ENCODE results near the gene DIP2C.
"Not testable (repeated sequence)": the region's sequence is repeated elsewhere in the genome, so short reads cannot be mapped to it uniquely, and the experiment has no call there.

The DIP2C gene

DNA sequence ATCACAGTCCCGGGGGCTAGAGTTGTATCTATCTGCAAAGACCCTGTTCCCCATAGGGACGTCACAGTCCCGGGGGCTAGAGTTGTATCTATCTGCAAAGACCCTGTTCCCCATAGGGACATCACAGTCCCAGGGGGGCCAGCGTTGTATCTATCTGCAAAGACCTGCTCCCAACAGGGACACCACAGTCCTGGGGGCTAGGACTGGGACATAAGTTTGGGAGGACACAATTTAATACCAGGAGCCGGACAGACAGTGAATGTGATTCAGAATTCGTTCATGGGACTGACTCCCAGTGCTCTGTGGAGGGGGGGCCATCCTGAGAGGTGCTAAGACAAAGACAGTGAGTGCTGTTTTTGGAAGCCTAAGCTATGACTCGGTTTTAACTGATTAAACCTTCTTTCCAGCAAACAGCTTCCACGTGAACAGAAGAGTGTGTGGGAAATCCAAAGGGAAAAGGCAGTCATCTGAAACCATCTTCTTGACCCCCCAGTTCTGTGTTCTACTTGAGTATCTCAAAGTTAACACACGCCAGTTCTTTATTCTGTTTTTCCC is 153.0 kb downstream of the DIP2C start:
- Mint-ChIP-seq H3K4me1 (ENCODE audit: low read depth) (peaks cover 2% of the 10 kb centered on the region), H3K9me3 (no peaks in the 10 kb centered on the region), H3K4me3 (no peak overlapping the region), H3K27me3 (peaks cover 41% of the 10 kb centered on the region), H3K27ac (no peak overlapping the region), H3K36me3 (ENCODE audit: low read depth) (no peaks in the 10 kb centered on the region)
- no peak for DNase-seq

DNA sequence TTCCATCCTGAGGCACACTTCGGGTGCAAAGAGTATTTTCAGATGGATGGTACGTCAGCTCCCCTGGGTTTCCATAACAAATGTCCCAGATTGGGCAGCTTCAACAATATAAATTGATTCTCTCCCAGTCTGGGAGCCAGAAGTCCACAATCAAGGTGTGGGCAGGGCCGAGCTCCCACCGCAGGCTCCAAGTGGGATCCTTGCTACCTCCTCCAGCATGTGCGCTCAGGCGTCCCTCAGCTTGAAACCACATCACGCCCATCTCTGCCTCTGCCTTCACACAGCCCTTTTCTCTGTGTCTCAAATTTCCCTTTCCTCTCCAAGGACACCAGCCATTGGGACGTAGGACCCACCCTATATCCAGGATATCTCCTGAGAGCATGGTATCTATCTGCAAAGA is 153.5 kb downstream of the DIP2C start:
- Mint-ChIP-seq H3K27ac (no peak overlapping the region), H3K27me3 (peaks cover 36% of the 10 kb centered on the region), H3K4me1 (ENCODE audit: low read depth) (peaks cover 2% of the 10 kb centered on the region), H3K4me3 (no peak overlapping the region), H3K36me3 (ENCODE audit: low read depth) (no peaks in the 10 kb centered on the region), H3K9me3 (no peaks in the 10 kb centered on the region)
- no peak for DNase-seq

DNA sequence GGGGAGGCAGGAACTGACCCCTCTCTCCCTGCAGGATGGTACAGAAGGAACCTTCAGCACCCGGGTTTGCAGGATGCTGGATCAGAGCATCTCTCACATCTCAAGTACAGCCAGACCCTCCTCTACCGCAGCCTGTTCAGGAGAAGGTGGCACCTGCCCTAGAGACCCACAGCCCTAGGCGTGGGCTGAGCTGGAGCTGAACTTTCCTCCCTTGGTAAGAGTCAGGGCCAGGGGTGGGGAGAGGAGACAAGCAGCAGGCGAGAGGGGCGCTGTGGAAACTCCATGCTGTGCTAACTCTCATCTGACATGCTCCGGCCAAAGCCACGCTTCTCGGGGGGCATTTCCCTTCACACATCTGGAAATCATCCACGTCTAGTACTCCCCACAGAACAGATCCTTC is 154.4 kb downstream of the DIP2C start:
- H3K27me3 Mint-ChIP-seq = peaks cover 30% of the 10 kb centered on the region
- H3K4me1 Mint-ChIP-seq (ENCODE audit: low read depth) = no peaks in the 10 kb centered on the region
- H3K4me3 Mint-ChIP-seq = no peak overlapping the region
- no peak for DNase-seq
- H3K9me3 Mint-ChIP-seq = no peaks in the 10 kb centered on the region
- no peaks in the 10 kb centered on the region for H3K36me3 Mint-ChIP-seq (ENCODE audit: low read depth)
- no peak overlapping the region for H3K27ac Mint-ChIP-seq

GRCh38 chr10:534047-534566 is 155.4 kb downstream of the DIP2C start:
- Mint-ChIP-seq H3K9me3 (no peaks in the 10 kb centered on the region), H3K27ac (no peak overlapping the region), H3K27me3 (peaks cover 23% of the 10 kb centered on the region), H3K4me1 (ENCODE audit: low read depth) (no peaks in the 10 kb centered on the region), H3K36me3 (ENCODE audit: low read depth) (no peaks in the 10 kb centered on the region), H3K4me3 (no peak overlapping the region)
- no peak for DNase-seq

- Mint-ChIP-seq H3K4me1 (ENCODE audit: low read depth) (no peaks in the 10 kb centered on the region), H3K36me3 (ENCODE audit: low read depth) (no peaks in the 10 kb centered on the region), H3K9me3 (no peaks in the 10 kb centered on the region), H3K4me3 (no peak overlapping the region), H3K27ac (no peak overlapping the region), H3K27me3 (peaks cover 18% of the 10 kb centered on the region)
- DNase-seq = no peak
Measured at GRCh38 chr10:533611-534010, 155.9 kb downstream of the DIP2C start.

DNA sequence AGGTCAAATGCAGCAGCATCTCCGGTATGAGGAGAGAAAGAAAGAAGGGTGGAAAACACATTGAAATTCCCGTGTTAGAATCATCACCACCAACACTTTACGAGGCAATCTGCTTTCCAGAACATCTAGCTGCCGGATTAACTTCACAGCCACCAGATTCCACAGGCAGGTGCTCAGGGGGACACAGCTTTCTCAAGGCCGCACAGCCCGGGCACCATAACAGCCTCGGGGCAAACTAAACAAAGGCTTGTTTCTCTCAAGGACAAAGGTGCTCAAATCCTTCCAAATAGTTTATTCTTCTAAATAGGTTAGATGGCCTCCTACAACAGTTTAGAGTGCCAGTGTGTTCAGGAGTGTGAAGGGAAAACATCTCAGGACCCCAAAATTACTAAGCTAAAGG is 156.3 kb downstream of the DIP2C start:
- no peak for DNase-seq
- Mint-ChIP-seq H3K4me3 (no peak overlapping the region), H3K9me3 (no peaks in the 10 kb centered on the region), H3K27ac (no peak overlapping the region), H3K36me3 (ENCODE audit: low read depth) (no peaks in the 10 kb centered on the region), H3K4me1 (ENCODE audit: low read depth) (no peaks in the 10 kb centered on the region), H3K27me3 (peaks cover 15% of the 10 kb centered on the region)

DNA sequence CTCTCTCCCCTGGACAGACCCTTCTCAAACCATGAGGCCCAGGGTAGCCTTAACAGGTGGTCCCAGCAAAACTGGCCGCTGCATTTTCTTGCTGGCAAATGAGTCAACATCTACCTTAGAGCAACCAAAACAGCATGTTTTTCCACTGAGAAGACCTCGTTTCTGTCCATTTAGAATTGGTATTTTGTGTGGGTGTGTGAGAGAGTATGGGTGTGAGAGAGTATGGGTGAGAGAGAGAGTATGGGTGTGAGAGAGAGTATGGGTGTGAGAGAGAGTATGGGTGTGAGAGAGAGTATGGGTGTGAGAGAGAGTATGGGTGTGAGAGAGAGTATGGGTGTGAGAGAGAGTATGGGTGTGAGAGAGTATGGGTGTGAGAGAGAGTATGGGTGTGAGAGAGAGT is 157.1 kb downstream of the DIP2C start:
- not testable (repeated sequence) for DNase-seq; H3K4me1 Mint-ChIP-seq (ENCODE audit: low read depth); H3K4me3 Mint-ChIP-seq; H3K36me3 Mint-ChIP-seq (ENCODE audit: low read depth); H3K9me3 Mint-ChIP-seq; H3K27ac Mint-ChIP-seq
- H3K27me3 Mint-ChIP-seq = peaks cover 13% of the 10 kb centered on the region

DNA sequence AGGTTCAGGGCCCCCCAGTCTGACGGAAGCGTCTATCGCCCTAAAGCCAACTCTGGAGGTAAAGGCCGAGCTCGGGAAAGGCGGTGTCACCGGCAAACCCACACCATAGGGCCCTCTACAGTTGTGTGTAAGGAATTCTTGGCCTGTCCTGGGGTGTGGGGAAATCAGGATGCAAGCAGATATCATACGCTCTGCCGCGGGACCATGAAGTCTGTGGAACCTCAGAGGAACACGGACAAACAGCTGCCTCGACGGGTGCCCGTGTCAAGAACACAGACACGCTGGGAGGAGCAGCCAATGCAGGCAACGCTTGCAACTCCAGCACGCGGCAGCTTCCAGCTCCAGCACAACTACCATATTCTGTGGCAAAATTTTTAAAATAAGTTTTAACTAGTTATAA is 157.9 kb downstream of the DIP2C start:
- H3K27ac Mint-ChIP-seq = no peak overlapping the region
- H3K4me1 Mint-ChIP-seq (ENCODE audit: low read depth) = no peaks in the 10 kb centered on the region
- H3K27me3 Mint-ChIP-seq = peaks cover 10% of the 10 kb centered on the region
- H3K9me3 Mint-ChIP-seq = no peaks in the 10 kb centered on the region
- no peak for DNase-seq
- H3K36me3 Mint-ChIP-seq (ENCODE audit: low read depth) = no peaks in the 10 kb centered on the region
- H3K4me3 Mint-ChIP-seq = no peak overlapping the region

DNA sequence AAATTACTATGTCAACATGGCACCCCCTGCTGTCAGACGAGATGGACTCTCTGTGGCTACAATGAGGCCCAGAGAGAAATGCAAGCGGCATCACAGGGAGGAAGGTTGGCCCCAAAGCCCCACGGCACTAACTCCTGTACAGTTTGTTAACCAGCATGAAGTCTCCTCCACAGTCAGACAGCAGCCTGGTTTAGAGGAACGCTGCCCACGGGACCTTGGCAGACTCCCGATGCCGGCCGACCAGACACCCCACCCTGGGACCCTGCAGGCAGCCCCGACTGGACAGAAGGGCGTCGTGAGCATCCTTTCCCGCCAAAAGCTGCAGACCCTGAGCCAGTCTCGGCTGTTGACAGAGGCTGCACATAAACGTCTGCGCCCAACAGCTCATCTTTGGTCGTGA is 158.8 kb downstream of the DIP2C start:
- Mint-ChIP-seq H3K4me3 (no peak overlapping the region), H3K36me3 (ENCODE audit: low read depth) (no peaks in the 10 kb centered on the region), H3K27me3 (peaks cover 7% of the 10 kb centered on the region), H3K9me3 (no peaks in the 10 kb centered on the region), H3K27ac (no peak overlapping the region), H3K4me1 (ENCODE audit: low read depth) (no peaks in the 10 kb centered on the region)
- no peak for DNase-seq

DNA sequence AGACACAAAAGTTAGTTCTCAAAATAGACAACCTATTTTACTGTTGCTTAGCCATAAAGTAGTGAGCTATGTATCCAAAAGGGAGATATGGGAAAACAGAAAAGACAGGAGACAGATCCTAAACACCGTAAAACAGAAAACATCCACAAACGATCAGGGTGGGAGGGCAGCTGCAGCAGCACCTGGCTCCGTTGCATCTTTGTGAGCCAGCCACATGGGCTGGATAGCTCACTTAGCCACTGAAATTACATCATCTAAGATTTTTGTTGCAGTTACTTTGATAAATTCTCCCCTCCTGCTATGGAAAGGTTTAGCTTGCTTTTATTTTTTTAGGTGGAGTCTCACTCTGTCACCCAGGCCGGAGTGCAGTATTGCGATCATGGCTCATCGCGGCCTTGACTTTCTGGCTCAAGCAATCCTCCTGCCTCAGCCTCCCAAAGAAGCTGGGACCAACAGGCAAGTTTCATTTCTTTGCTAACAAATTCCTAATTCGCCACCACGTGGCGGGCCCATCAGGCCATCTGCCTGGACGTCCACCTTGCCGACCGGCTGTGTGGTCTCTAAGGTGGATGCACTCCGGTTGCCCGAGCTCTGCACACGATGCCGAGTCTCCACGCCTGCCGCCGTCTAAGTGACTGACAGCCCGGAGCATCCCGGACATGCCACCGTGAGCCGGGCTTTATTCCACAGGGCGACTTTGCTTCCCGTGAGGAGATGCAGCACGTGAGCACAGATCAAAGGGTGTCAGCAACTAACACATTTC is 159.8 kb downstream of the DIP2C start:
- Mint-ChIP-seq H3K27me3 (peaks cover 7% of the 10 kb centered on the region), H3K9me3 (no peaks in the 10 kb centered on the region), H3K27ac (no peak overlapping the region), H3K36me3 (ENCODE audit: low read depth) (no peaks in the 10 kb centered on the region), H3K4me1 (ENCODE audit: low read depth) (no peaks in the 10 kb centered on the region), H3K4me3 (no peak overlapping the region)
- no peak for DNase-seq

DNA sequence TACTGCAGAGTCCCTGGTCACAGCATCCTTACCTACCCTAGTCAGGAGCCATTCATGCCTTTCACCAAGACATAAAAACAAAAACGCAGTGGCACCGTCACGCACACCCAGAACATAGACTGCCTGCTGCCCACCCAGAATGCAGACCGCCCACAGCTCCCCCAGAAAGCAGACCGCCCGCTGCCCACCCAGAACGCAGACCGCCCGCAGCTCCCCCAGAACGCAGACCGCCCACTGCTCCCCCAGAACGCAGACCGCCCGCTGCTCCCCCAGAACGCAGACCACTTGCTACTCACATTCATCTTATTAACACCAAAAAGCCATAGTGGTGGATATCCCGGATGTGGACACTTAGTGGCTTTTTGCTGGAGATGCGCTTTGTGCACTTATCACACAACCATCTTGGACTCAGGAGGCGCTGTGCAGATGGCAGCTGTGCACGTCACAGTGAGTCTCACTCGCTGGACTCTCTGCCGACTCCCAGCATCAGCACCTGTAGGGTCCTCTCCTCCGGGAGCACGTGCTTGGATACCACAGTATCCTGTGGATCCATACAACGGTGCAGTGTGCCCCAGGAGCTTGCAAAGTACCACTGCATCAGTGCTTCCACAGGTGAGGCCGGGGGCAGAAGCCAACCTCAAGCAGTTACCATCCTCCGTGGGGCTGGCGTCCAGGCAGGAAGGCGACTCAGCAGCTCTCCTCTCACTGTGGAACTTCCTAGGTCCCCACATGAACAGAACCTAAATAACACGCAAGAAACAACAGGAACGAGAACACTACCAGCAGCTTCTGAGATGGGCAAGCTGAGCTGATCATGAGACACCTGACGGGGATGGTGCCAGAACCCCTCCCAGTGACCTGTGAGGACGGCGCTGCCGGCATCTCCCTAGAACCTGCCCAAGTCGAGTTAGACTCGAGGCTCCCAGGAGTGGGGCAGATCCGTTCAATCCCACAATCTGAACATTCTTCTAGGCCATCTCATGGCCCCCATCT is 161.0 kb downstream of the DIP2C start:
- DNase-seq = no peak
- Mint-ChIP-seq H3K27me3 (peaks cover 5% of the 10 kb centered on the region), H3K27ac (no peak overlapping the region), H3K4me1 (ENCODE audit: low read depth) (no peaks in the 10 kb centered on the region), H3K4me3 (no peak overlapping the region), H3K9me3 (no peaks in the 10 kb centered on the region), H3K36me3 (ENCODE audit: low read depth) (no peaks in the 10 kb centered on the region)

DNA sequence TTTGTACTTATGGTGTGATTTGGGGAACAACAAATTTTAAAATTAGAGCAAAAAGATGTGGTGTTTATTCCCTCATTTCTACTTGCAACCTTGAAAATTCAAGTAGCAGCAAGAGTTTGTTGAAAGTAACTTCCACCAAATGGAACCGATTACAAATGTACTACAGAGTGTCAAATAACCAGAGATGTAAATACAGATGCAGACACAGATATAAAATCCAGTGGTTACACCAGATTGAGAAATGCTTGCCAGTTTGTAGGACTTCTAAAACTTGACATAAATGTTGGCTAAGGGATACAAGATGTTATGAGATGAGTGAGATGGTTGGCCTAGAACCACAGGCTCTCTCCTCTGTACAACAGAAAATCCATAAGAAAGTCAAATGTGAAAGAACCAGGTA is 162.1 kb downstream of the DIP2C start:
- no peaks in the 10 kb centered on the region for H3K9me3 Mint-ChIP-seq
- no peak for DNase-seq
- peaks cover 7% of the 10 kb centered on the region for H3K27me3 Mint-ChIP-seq
- no peaks in the 10 kb centered on the region for H3K36me3 Mint-ChIP-seq (ENCODE audit: low read depth)
- H3K4me3 Mint-ChIP-seq = no peak overlapping the region
- H3K4me1 Mint-ChIP-seq (ENCODE audit: low read depth) = no peaks in the 10 kb centered on the region
- H3K27ac Mint-ChIP-seq = no peak overlapping the region

GRCh38 chr10:526651-527312 is 162.7 kb downstream of the DIP2C start:
- Mint-ChIP-seq H3K27ac (no peak overlapping the region), H3K27me3 (peaks cover 7% of the 10 kb centered on the region), H3K4me3 (no peak overlapping the region), H3K4me1 (ENCODE audit: low read depth) (no peaks in the 10 kb centered on the region), H3K9me3 (no peaks in the 10 kb centered on the region), H3K36me3 (ENCODE audit: low read depth) (no peaks in the 10 kb centered on the region)
- no peak for DNase-seq

GRCh38 chr10:525565-526315 is 163.7 kb downstream of the DIP2C start:
- DNase-seq = no peak
- no peaks in the 10 kb centered on the region for H3K9me3 Mint-ChIP-seq
- no peak overlapping the region for H3K4me3 Mint-ChIP-seq
- H3K36me3 Mint-ChIP-seq (ENCODE audit: low read depth) = no peaks in the 10 kb centered on the region
- H3K4me1 Mint-ChIP-seq (ENCODE audit: low read depth) = no peaks in the 10 kb centered on the region
- no peak overlapping the region for H3K27ac Mint-ChIP-seq
- peaks cover 9% of the 10 kb centered on the region for H3K27me3 Mint-ChIP-seq

Data from activated T-cell treated with anti-CD3 and anti-CD28 coated beads, Interleukin-2, amount 50 U/mL, for 24 hours (primary cell).